GM12872 (cell line): ENCODE data around the gene GDF3.

Experiments used
- TF ChIP-seq, protein P1 (sequence below): IDR thresholded peaks from 3 replicates; pipeline ENCODE4 v1.5.1; 2011; ENCODE audit warnings: low read depth, mild to moderate bottlenecking, low read length, moderate library complexity; ENCODE audit not compliant: insufficient read depth

Gene GDF3

DNA sequence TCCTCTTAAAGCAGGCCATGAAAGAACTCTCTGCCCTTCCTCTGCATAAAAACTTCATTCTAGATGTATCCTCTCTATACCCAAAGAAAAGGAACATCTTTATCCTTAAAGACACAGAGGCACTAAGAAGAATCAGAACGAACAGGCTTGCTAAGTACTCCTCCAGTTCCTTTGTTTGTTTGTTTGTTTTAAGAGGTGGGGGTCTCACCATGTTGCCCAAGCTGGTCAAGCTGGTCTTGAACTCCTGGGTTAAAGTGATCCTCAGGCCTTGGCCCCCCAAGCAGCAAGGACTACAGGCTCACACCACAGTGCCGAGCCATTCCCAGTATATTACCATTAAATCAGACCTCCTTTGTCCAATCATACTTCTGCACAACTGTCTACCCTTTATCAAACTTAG is 14.0 kb downstream of the GDF3 start:
- TF ChIP-seq, protein P1, sequence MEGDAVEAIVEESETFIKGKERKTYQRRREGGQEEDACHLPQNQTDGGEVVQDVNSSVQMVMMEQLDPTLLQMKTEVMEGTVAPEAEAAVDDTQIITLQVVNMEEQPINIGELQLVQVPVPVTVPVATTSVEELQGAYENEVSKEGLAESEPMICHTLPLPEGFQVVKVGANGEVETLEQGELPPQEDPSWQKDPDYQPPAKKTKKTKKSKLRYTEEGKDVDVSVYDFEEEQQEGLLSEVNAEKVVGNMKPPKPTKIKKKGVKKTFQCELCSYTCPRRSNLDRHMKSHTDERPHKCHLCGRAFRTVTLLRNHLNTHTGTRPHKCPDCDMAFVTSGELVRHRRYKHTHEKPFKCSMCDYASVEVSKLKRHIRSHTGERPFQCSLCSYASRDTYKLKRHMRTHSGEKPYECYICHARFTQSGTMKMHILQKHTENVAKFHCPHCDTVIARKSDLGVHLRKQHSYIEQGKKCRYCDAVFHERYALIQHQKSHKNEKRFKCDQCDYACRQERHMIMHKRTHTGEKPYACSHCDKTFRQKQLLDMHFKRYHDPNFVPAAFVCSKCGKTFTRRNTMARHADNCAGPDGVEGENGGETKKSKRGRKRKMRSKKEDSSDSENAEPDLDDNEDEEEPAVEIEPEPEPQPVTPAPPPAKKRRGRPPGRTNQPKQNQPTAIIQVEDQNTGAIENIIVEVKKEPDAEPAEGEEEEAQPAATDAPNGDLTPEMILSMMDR = no peak

DNA sequence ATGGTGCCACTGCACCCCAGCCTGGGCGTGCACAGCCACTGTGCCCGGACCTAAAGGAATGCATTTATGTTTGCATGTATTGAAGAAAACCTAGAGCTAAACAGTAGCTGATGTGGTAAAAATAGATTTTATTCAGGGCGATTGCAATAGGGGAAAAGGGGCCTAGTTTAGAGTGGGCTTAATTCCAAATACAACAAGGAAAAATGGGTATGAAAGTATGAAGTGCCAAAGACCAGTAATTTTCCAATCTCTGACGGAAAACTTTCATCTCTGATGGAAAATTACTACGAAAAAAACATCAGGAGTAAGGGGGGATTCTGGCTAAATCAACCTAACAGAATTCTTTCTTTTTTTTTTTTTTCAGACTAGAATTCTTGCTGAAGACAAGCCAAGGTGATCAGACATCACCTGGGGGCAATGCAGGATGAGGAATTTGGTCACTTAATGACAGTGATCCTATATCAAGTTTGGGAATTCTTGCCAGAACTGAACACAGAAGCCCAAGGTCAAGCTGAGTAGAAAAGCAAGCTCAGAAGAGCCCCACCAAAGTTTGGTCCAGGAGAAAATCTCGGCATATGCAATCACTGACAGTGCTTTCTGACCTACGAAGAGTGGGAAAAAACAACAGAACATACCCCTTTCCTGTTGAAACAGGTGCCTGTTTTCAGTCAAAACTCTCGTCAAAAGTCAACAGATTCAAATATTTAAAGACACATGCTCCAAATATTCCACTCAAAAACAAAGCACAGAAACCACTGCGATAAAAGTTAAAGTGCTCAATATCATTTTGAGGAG is 16.1 kb downstream of the GDF3 start:
- TF ChIP-seq, protein P1 = no peak

DNA sequence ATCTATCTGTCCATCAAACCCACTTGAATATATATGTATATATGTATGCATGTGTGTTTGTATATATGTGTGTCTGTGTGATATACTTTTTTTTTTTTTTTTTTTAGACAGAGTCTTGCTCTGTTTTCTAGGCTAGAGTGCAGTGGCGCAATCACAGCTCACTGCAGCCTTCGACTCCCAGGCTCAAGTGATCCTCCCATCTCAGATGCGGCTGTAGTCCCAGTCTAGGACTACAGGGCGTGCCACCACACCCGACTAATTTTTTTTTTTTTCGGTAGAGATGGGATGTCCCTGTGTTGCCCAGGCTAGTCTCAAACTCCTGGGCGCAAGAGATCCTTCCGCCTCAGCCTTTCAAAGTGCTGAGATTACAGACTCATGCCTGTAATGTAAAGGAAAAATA is 16.8 kb downstream of the GDF3 start:
- TF ChIP-seq, protein P1 = no peak

DNA sequence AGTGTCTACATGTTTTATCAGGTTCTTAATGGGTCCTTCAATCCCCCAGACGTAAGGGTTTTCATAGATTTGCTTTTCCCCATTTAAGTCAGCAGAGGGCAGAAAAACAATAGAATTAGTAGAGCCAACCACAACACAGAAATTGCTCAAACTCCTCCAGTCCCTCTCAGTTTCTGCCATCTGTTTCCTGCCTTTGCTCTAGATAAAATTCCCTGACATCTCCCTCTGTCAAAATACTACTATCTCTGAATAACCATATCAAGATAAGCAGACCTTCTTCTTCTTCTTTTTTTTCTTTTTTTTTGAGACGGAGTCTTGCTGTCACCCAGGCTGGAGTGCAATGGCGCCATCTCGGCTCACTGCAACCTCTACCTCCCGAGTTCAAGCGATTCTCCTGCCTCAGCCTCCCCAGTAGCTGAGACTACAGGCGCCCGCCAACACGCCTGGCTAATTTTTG is 18.1 kb downstream of the GDF3 start:
- TF ChIP-seq, protein P1 = peak; percentile 42; the same call in 2 of the 3 replicates

DNA sequence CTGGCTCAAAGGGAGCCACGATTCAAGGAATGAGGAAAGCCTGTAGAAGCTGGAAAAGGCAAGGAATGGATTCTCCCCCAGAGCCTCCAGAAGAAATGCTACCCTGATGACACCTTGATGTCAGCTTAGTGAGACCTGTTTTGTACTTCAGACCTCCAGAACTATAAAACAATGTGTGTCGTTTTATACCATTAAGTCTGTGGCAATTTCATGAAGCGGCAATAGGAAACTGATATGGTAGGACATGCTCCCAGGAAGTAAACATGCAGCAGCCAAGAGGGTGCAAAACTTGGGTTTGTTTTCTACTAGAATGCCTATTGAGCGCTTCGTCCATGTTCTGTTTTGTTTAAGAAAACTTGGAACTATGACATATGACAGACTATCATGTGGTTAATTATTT is 27.4 kb downstream of the GDF3 start:
- TF ChIP-seq, protein P1 = no peak

DNA sequence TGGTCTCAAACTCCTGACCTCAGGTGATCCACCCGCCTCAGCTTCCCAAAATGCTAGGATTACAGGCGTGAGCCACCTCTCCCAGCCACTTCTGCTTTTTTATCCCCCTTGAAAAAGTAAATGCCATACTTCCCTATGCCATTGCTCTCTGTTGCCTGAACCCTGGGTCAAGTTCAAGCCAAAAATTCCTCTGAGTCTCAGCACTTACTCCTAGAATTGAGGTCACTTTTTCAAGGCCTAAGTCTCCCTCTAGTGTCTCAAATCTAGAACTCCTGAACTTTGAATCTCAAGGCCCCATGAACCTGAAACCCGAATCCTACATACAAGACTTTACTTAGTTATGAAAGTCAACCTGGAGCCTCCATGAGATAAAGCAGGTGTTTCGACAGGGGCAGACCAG is 28.4 kb downstream of the GDF3 start:
- TF ChIP-seq, protein P1 = peak; percentile 21; the same call in 1 of the 3 replicates

DNA sequence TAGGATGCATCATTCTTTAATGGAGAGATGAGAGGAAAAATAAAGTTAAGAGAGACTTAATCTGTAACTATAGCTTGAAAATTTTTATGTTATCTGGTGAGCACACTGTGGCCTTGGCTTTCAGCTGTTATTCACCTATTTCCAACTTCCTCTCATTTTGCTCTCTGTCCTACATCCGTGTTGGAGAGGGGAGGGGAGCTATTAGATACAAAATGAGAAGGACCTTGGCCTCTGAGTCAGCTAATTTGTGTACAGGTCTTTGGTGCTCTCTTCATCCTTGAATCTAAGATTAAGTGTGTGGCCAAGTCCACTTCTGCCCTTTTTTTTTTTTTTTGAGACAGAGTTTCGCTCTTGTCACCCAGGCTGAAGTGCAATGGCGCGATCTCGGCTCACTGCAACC is 29.0 kb downstream of the GDF3 start:
- TF ChIP-seq, protein P1 = no peak
